B cell (primary cell): ENCODE measurements around the gene GPR176. TPM values are rescaled to one million over a fixed set of nuclear protein-coding genes. Genes with fewer than 3 reads are reported as not detected.

ENCODE experiments used
- ATAC-seq: fragments of 200-7000 bp; cut with Tn5 transposase; one replicate; pipeline ENCODE4 v1.10.0; 2021; ENCODE audit warnings: low read depth, mild to moderate bottlenecking, moderate number of reproducible peaks, moderate library complexity
- CTCF ChIA-PET: fragments of 350-600 bp; sonication (Branson Sonifier 250); formaldehyde crosslinking; loops from one replicate; lab custom pipeline; 2021; ENCODE audit warnings: antibody characterized with exemption, inconsistent platforms; lab: Charles Lee
- POLR2A ChIA-PET: fragments of 350-600 bp; sonication (Branson Sonifier 250); formaldehyde crosslinking; loops from one replicate; lab custom pipeline; 2021; ENCODE audit warnings: antibody characterized with exemption; lab: Charles Lee
- DNase-seq: peaks from one replicate; pipeline ENCODE4 v3.0.0; 2013
- H2AFZ ChIP-seq: 2 replicates; pipeline ENCODE4 v1.6.1; 2012; ENCODE audit warnings: mild to moderate bottlenecking, low read depth, low read length; ENCODE audit not compliant: insufficient read depth, poor library complexity, severe bottlenecking
- H3K27ac ChIP-seq, 2 donors: 1 replicate in 1 of 2; 2 replicates in 1 of 2; pipeline ENCODE4 v1.5.1; 2012 to 2013; ENCODE audit warnings: low read length in 2 of 2, mild to moderate bottlenecking in 2 of 2, moderate library complexity in 1 of 2
- H3K27me3 ChIP-seq, 4 experiments: fragments of 200-600 bp in 1 of 4; sonication (generic) in 1 of 4; replicated peaks in 1 of 4; 1 replicate in 2 of 4; 2 replicates in 2 of 4; pipeline versions ENCODE4 v1.6.1 to v1.7.0; 2013 to 2016; ENCODE audit warnings: low read length in 3 of 4, mild to moderate bottlenecking in 2 of 4, mixed read lengths in 1 of 4, moderate library complexity in 1 of 4; ENCODE audit not compliant: insufficient read depth in 4 of 4, control insufficient read depth in 3 of 4; ENCODE audit errors: control extremely low read depth in 1 of 4
- H3K36me3 ChIP-seq, 2 experiments: replicated peaks in 1 of 2; 1 replicate in 1 of 2; 2 replicates in 1 of 2; pipeline versions ENCODE4 v1.6.1 to v1.7.1; 2013; ENCODE audit warnings: low read length in 1 of 2; ENCODE audit not compliant: insufficient read depth in 2 of 2, control insufficient read depth in 1 of 2; ENCODE audit errors: control extremely low read depth in 1 of 2, extremely low read depth in 1 of 2
- H3K4me1 ChIP-seq, 2 donors: fragments of 200-600 bp in 1 of 2; sonication (generic) in 1 of 2; 1 replicate in 1 of 2; 2 replicates in 1 of 2; pipeline versions ENCODE4 v1.5.1 to v1.6.1; 2013 to 2017; ENCODE audit warnings: low read length in 2 of 2; ENCODE audit not compliant: control insufficient read depth in 2 of 2, insufficient read depth in 2 of 2
- H3K4me2 ChIP-seq: replicated peaks from 2 replicates; pipeline ENCODE3; 2012; ENCODE audit warnings: mild to moderate bottlenecking, low read depth, low read length; ENCODE audit not compliant: poor library complexity, severe bottlenecking
- H3K4me3 ChIP-seq, 5 experiments: fragments of 200-600 bp in 1 of 5; sonication (generic) in 1 of 5; 1 replicate in 3 of 5; 2 replicates in 2 of 5; pipeline versions ENCODE4 v1.5.1 to v1.7.0; 2011 to 2016; ENCODE audit warnings: low read length in 4 of 5, mild to moderate bottlenecking in 4 of 5, low read depth in 2 of 5, control low read depth in 1 of 5, moderate library complexity in 1 of 5; ENCODE audit not compliant: insufficient read depth in 1 of 5; ENCODE audit errors: control extremely low read depth in 1 of 5, extremely low read depth in 1 of 5
- H3K79me2 ChIP-seq: fragments of 200-600 bp; sonication (generic); one replicate; pipeline ENCODE4 v1.6.0; 2016; ENCODE audit warnings: low read length; ENCODE audit not compliant: control insufficient read depth, insufficient read depth
- H3K9ac ChIP-seq: fragments of 200-600 bp; sonication (generic); 2 replicates; pipeline ENCODE4 v1.6.1; 2017; ENCODE audit warnings: mild to moderate bottlenecking, low read length, moderate library complexity
- H3K9me3 ChIP-seq, 3 donors: one replicate each; pipeline versions ENCODE4 v1.6.1 to v1.7.1; 2013; ENCODE audit warnings: low read length in 2 of 3; ENCODE audit not compliant: control insufficient read depth in 2 of 3, insufficient read depth in 1 of 3; ENCODE audit errors: control extremely low read depth in 1 of 3
- H4K20me1 ChIP-seq: 2 replicates; pipeline ENCODE4 v1.6.0; 2012; ENCODE audit warnings: mild to moderate bottlenecking, low read length; ENCODE audit not compliant: insufficient read depth, control insufficient read depth, poor library complexity, severe bottlenecking
- H3K27ac Mint-ChIP-seq: one replicate; pipeline ENCODE4 v1.8.0; 2021; ENCODE audit warnings: mixed read lengths
- H3K27me3 Mint-ChIP-seq: one replicate; pipeline ENCODE4 v1.8.0; 2021; ENCODE audit warnings: mixed read lengths
- H3K4me1 Mint-ChIP-seq: one replicate; pipeline ENCODE4 v1.8.0; 2021; ENCODE audit warnings: mixed read lengths
- H3K4me3 Mint-ChIP-seq: one replicate; pipeline ENCODE4 v1.8.0; 2021; ENCODE audit warnings: mixed read lengths
- H3K9me3 Mint-ChIP-seq: one replicate; pipeline ENCODE4 v1.8.0; 2022; ENCODE audit warnings: mixed read lengths; ENCODE audit not compliant: insufficient read depth
- CTCF ChIP-seq: fragments of 200-600 bp; IDR thresholded peaks from one replicate; pipeline ENCODE4 v1.8.0; 2022; ENCODE audit warnings: antibody characterized with exemption, mild to moderate bottlenecking
- EZH2 ChIP-seq: IDR thresholded peaks from 2 replicates; pipeline ENCODE4 v1.6.1; 2012; ENCODE audit warnings: borderline replicate concordance, low read depth, mild to moderate bottlenecking, moderate library complexity, low read length; ENCODE audit not compliant: insufficient read depth, poor library complexity, severe bottlenecking
- WGBS: methylation state at CpG from one replicate; pipeline ENCODE4 v1.1.5; 2013; ENCODE audit warnings: missing lambda C conversion rate; ENCODE audit not compliant: insufficient coverage; 5-methylcytosine and 5-hydroxymethylcytosine counted together
- intact Hi-C: fragments of 100-400 bp; cut with micrococcal nuclease; formaldehyde crosslinking; loops from one replicate; pipeline ENCODE4 v1.10.0; 2022
- polyA plus RNA-seq: library from polyadenylated mRNA; depleted of rRNA; stranded (reverse); fragments of >200 nt; gene quantifications from 2 replicates; pipeline ENCODE4 v1.2.3, GENCODE V29; 2012
- total RNA-seq, 2 donors: library from RNA; stranded (reverse); fragments of 120-200 nt in 1 of 2; gene quantifications; 1 replicate in 1 of 2; 2 replicates in 1 of 2; pipeline versions ENCODE4 v1.2.3 to v1.2.4, GENCODE V29; 2013 to 2022

The GPR176 gene
- total and polyA plus RNA-seq, 2 donors (not counting 1 experiment from before 2014, with no cell fraction given): 0.07 to 0.30 TPM

GRCh38 chr15:39833515-39833981, 86.5 kb downstream of the GPR176 start:
- Histone ChIP-seq H4K20me1 (no peaks in the 10 kb centered on the region), H3K4me2 (no peak overlapping the region), H3K36me3 (no peaks in the 10 kb centered on the region), H3K4me1 (no peaks in the 10 kb centered on the region), H2AFZ (no peak overlapping the region), H3K79me2 (no peaks in the 10 kb centered on the region), H3K4me3 (no peak overlapping the region), H3K9ac (no peak overlapping the region), H3K9me3 (no peaks in the 10 kb centered on the region), H3K27ac (no peak overlapping the region), H3K27me3 (peaks cover 0 to 4% (median 0%) of the 10 kb centered on the region in 4 experiments)
- DNase-seq (no peak), ATAC-seq (no peak)
- TF ChIP-seq CTCF (no peak), EZH2 (no peak)
- 100% methylated on average over 2 of the region's 3 CpGs for WGBS
- intact Hi-C loops: no loop called here
- no peaks in the 10 kb centered on the region for H3K4me1 Mint-ChIP-seq
- H3K27me3 Mint-ChIP-seq: peaks cover 43% of the 10 kb centered on the region
- H3K4me3 Mint-ChIP-seq: no peak overlapping the region
- ChIA-PET CTCF (no interaction called here), POLR2A (no interaction called here)
- no peak overlapping the region for H3K27ac Mint-ChIP-seq
- H3K9me3 Mint-ChIP-seq: no peaks in the 10 kb centered on the region

- no peak overlapping the region for H2AFZ ChIP-seq
- no peaks in the 10 kb centered on the region for H4K20me1 ChIP-seq
- H3K4me3 ChIP-seq: no peak overlapping the region
- ChIA-PET POLR2A (no interaction called here), CTCF (interaction anchor here (0.9 kb wide), 1 partner anchor 74 kb away, joined by 3 read pairs; no protein-coding TSS in a partner anchor)
- H3K9me3 Mint-ChIP-seq: no peaks in the 10 kb centered on the region
- ATAC-seq (no peak), DNase-seq (no peak)
- no peaks in the 10 kb centered on the region for H3K4me1 ChIP-seq
- no peak overlapping the region for H3K4me3 Mint-ChIP-seq
- H3K4me2 ChIP-seq: no peak overlapping the region
- no peaks in the 10 kb centered on the region for H3K79me2 ChIP-seq
- H3K27ac ChIP-seq: no peak overlapping the region
- no CpG with 5 or more reads among the region's 1 CpG for WGBS
- no peak overlapping the region for H3K9ac ChIP-seq
- H3K9me3 ChIP-seq: no peaks in the 10 kb centered on the region
- no peak overlapping the region for H3K27ac Mint-ChIP-seq
- intact Hi-C loops: no loop called here
- H3K36me3 ChIP-seq: no peaks in the 10 kb centered on the region
- TF ChIP-seq CTCF: no peak
- no peak for TF ChIP-seq EZH2
- H3K27me3 ChIP-seq: no peaks in the 10 kb centered on the region
- no peaks in the 10 kb centered on the region for H3K4me1 Mint-ChIP-seq
- peaks cover 58% of the 10 kb centered on the region for H3K27me3 Mint-ChIP-seq
These were observed 89.9 kb downstream of the GPR176 start for GRCh38 chr15:39830166-39830565.
